ENCODE results near the gene ARL4D. TPM values are rescaled to one million over a fixed set of nuclear protein-coding genes. Genes with fewer than 3 reads are reported as not detected.
A peak's percentile ranks its signal among the peaks of the same experiment; 100 is the strongest.
"Not testable (repeated sequence)": the region's sequence is repeated elsewhere in the genome, so short reads cannot be mapped to it uniquely, and the experiment has no call there.

ARL4D gene, protein sequence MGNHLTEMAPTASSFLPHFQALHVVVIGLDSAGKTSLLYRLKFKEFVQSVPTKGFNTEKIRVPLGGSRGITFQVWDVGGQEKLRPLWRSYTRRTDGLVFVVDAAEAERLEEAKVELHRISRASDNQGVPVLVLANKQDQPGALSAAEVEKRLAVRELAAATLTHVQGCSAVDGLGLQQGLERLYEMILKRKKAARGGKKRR
- polyA plus RNA-seq (ENCODE audit: insufficient read depth in 1 of 5, insufficient read length in 5 of 5, low replicate concordance in 1 of 5): 10 to 100 TPM in 1 of 5 donors, 1 to 10 TPM in 4; 6.8 to 10.5 (median 9.5) TPM
- long read RNA-seq, donor 1, transcript ARL4D-201 (2 exons, 1,612 nt): major isoform, 9 of 17 reads
- long read RNA-seq, donor 1, partial matches to known transcripts: 8 of 17 reads
- long read RNA-seq, donor 1, other reads (novel, unspliced or antisense): 0 of 17 reads
- long read RNA-seq, donor 2, transcript ARL4D-201 (2 exons, 1,612 nt): major isoform, 5 of 5 reads
- long read RNA-seq, donor 2, partial matches to known transcripts: 0 of 5 reads
- long read RNA-seq, donor 2, other reads (novel, unspliced or antisense): 0 of 5 reads
- long read RNA-seq, donor 3, partial matches to known transcripts: 0 of 3 reads
- long read RNA-seq, donor 3, other reads (novel, unspliced or antisense): 0 of 3 reads
- long read RNA-seq, donor 4, partial matches to known transcripts: 0 of 3 reads
- long read RNA-seq, donor 4, other reads (novel, unspliced or antisense): 0 of 3 reads
- long read RNA-seq, donor 5, transcript ARL4D-201 (2 exons, 1,612 nt): major isoform, 11 of 11 reads
- long read RNA-seq, donor 5, partial matches to known transcripts: 0 of 11 reads
- long read RNA-seq, donor 5, other reads (novel, unspliced or antisense): 0 of 11 reads
- long read RNA-seq, donor 6, transcript ARL4D-201 (2 exons, 1,612 nt): major isoform, 12 of 25 reads
- long read RNA-seq, donor 6, partial matches to known transcripts: 13 of 25 reads
- long read RNA-seq, donor 6, other reads (novel, unspliced or antisense): 0 of 25 reads
- long read RNA-seq, donor 7, partial matches to known transcripts: 0 of 3 reads
- long read RNA-seq, donor 7, other reads (novel, unspliced or antisense): 0 of 3 reads
- long read RNA-seq, donor 8, partial matches to known transcripts: 0 of 3 reads
- long read RNA-seq, donor 8, other reads (novel, unspliced or antisense): 0 of 3 reads

GRCh38 chr17:43398724-43399595 is at the start of gene ARL4D:
ARL4D (plus strand) TSS chr17:43398993; CDS start chr17:43399733, 740 bp downstream.
- DNase-seq: peak; percentile 86

DNA sequence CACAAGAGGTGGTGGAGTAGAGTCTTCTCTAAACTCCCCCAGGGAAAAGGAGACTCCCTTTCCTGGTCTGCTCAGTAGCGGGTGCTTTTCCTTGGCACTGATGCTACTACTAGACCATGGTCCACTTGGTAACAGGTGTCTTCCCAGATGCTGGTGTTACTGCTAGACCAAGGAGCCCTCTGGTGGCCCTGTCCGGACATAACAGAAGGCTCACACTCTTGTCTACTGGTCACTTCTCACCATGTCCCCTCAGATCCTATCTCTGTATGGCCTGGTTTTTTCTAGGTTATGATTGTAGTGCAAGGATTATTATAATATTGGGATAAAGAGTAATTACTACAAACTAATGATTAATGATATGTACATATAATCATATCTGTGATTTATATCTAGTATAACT is 49.7 kb upstream of the ARL4D start:
- no peak for DNase-seq

DNA sequence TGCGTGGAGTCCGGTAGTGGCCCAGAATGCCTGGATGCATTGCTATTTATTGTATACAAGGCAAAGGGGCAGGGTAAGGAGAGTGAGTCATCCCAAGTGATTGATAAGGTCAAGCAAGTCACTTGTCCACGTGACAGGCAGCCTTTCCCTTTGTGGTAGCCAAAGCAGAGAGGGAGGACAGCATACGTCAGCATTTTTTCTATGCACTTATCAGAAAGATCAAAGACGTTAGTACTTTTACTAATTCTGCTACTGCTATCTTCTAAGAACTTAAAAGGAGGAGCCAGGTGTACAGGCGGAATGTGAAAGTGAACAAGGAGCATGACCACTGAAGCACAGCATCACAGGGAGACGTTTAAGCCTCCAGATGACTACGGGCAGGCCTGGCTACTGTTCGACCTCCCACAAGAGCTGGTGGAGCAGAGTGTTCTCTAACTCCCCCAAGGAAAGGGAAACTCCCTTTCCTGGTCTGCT is 47.9 kb upstream of the ARL4D start:
- DNase-seq: no peak

- no peak for DNase-seq
Measured at GRCh38 chr17:43351691-43352090, 47.1 kb upstream of the ARL4D start.

- peak in 1 of 2 donors; percentile 66 for DNase-seq
Measured at GRCh38 chr17:43352579-43353331, 46.0 kb upstream of the ARL4D start.

DNA sequence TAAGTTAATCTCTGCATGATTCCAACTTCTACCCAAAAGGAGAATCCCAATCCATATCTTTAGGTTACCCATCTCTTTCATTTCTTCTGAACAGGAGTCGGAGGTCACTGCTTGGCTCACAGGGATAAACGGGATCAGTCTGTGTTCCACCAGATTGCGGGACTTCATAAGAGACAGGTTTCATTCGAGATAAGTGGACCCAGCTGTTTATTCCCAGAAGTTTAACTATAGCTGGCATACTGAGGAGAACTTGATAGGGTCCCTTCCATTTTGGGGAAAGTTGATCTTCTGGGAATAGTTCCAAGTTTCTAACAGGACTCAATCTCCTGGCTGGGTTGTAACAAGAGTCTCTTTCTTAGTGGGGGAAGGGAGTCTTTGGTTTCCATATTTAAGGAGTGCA is 45.4 kb upstream of the ARL4D start:
- DNase-seq: no peak

DNA sequence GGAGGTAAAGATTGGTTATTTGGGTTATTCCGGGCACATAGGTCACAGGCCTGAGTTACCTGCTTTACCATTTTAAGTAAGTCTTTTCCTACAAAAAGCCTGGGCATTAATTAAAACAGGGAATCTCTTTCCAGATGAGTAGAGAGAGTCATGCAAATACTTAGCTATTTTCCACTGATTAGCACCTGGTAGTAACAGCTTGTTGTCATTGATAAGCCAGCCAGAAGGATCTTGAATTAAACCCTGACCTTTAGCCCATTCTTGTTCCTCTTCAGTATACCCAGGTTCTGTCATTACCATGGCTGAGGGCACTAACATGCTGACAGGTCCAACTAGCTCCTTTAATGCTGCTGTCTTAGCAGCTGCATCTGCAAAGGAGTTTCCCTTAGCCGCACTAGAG is 44.4 kb upstream of the ARL4D start:
- DNase-seq: no peak

DNA sequence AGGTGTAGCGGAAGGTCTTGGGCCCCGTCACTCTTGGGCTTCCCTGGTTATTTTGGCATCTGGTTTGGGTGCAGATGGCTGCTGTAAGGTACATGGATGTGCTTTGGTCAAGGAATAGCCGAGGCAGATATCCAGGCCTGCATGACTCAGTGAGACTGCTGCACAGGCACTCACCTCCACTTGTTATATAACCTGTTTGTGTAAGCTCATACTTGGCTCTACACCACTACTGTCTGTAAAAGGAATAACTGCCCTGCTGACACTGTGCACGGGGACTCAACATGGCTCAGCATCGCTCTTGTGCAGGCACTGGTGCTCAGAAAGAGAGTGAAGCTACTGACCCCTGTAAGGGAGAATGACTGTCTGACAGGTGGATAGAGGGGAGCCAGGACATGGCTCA is 42.3 kb upstream of the ARL4D start:
- no peak for DNase-seq

- no peak for DNase-seq
Measured at GRCh38 chr17:43356999-43357398, 41.8 kb upstream of the ARL4D start.

GRCh38 chr17:43359469-43360110 is 39.2 kb upstream of the ARL4D start:
- no peak for DNase-seq

- peak; percentile 63 to 79 for DNase-seq
Measured at GRCh38 chr17:43360376-43360738, 38.4 kb upstream of the ARL4D start.

GRCh38 chr17:43360739-43361505 is 37.9 kb upstream of the ARL4D start:
- DNase-seq: peak; percentile 97 to 98

DNA sequence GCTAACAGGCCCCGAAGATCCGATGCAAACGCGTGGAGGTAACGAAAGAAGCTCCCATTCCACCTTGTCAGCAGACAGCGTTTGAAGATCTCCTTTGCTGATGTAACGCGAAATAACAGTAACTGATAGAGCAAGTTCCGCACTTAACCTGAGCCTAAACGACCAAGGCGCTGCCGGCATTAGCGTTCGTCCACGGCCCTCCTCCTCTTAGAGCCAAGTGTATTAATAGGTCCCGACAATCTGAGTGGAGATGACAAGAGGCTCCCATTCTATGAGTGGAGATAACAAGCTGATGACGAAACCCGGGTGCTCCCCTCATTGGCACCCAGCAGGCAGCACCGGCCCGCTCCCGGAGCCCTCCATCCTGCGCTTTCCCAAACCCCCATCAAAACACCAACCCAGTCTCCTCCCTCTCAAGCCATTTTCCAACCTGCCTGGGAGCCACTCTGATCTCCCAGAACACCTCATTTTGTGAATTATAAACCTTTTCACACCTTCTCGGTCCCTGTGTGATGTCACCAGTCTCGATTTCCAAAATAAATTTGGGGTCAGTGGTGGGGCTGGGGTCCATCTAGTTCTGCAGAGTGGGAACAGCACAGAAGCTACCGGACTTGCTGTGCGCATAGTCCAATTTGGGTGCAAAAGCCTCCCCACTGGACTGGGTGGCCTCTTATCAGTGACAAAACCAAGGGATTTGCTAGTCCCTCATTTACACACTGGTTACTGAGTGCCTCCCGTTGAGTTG is 35.4 kb upstream of the ARL4D start:
- DNase-seq: no peak

- no peak for DNase-seq
Measured at GRCh38 chr17:43363926-43364285, 34.9 kb upstream of the ARL4D start.

GRCh38 chr17:43365356-43365755 is 33.4 kb upstream of the ARL4D start:
- DNase-seq: no peak

- DNase-seq: not testable (repeated sequence)
Measured at GRCh38 chr17:43365921-43366320, 32.9 kb upstream of the ARL4D start.

DNA sequence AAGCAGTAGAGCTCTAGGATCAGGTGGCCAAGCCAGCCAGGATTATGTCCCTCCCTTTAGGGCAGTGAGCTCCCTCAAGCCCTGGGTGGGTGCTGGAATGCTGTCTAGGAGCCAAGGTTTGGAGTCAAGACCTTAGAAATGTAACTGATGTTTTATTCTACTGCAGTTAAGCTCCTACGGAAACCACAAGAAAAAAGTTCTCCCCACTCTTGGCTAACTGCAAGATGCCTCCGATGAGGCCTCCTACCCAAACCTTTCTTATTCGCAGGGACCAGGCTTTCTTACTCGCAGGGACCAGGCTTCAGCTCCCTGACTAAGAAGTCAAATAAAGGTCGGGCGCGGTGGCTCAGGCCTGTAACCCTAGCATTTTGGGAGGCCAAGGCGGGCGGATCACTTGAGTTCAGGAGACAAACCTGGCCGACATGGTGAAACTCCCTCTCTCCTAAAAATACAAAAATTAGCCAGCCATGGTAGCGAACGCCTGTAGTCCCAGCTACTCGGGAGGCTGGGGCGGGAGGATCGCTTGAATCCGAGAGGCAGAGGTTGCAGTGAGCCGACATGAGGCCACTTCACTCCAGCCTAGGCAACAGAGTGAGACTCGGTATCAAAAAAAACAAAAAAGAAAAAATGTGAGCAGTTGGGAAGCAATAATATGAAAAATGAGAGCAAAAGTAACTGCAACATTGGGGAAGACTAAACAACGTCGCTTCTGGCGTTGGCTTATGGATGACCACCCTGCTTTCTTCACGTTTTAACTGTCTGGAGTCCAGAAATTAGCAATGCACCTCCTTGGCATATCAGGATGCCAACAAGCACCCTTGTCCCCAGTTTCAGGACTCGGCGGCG is 31.7 kb upstream of the ARL4D start:
- DNase-seq: no peak
